Measurements from ENCODE around the gene FAM13B. TPM values are rescaled to one million over a fixed set of nuclear protein-coding genes. Genes with fewer than 3 reads are reported as not detected.

Gene FAM13B
- total and polyA plus RNA-seq, 9 of the 15 experiments (the other 6 are each of a cell fraction or from before 2014, with no cell fraction given): 2.3 to 21.6 (median 14.1) TPM

- ATAC-seq: peak; percentile 80
- peaks cover 8% of the 10 kb centered on the region for H4K20me1 ChIP-seq (replicated peaks; ENCODE audit: control insufficient read depth, insufficient read depth, low read length)
- peak; percentile 67 to 91 (median 72) for DNase-seq (ENCODE audit: extremely low read depth in 1 of 4, low spot score in 3 of 4)
- H3K27ac ChIP-seq (ENCODE audit: extremely low read depth, low read depth, low read length): no peak overlapping the region
- in situ Hi-C loops (cut with MboI): no loop called here
- no peak overlapping the region for H3K4me3 ChIP-seq
- peak overlapping the region; percentile 32; the same call in 1 of the 2 replicates for H3K4me2 ChIP-seq (ENCODE audit: insufficient read depth, low read length)
- H3K27me3 ChIP-seq (ENCODE audit: control insufficient read depth in 2 of 2, insufficient read depth in 2 of 2, low read length in 2 of 2): no peaks in the 10 kb centered on the region
- ChIA-PET CTCF (ENCODE audit: low intra/inter-chr PET ratio) (interaction anchor here (0.5 to 4.2 kb wide), 7 partner anchors 29 to 406 kb away, joined by 3 to 35 read pairs (median 3); no protein-coding TSS in a partner anchor), POLR2A (interaction anchor here (0.6 to 1.3 kb wide), 5 partner anchors 11 to 148 kb away, joined by 3 to 4 read pairs (median 3); partner anchors contain the start of gene PKD2L2)
- H3K79me2 ChIP-seq (ENCODE audit: control insufficient read depth, insufficient read depth, low read length): peaks cover 20% of the 10 kb centered on the region
- H3K9me1 ChIP-seq (ENCODE audit: control insufficient read depth, insufficient read depth, low read length): no peaks in the 10 kb centered on the region
- peak overlapping the region; percentile 96 for H2AFZ ChIP-seq (ENCODE audit: low read depth, low read length)
- intact Hi-C loops (cut with micrococcal nuclease): loop anchor here (1.0 to 2.0 kb wide), 3 partner anchors 32 to 257 kb away; no protein-coding TSS in a partner anchor
- peak; percentile 94 for FAIRE-seq
- H3K36me3 ChIP-seq (ENCODE audit: control insufficient read depth, insufficient read depth, low read length): peaks cover 3% of the 10 kb centered on the region; the same call in 2 of the 3 replicates
- WGBS (ENCODE audit: insufficient coverage, low coverage, missing lambda C conversion rate): 24% methylated on average over 11 of the region's 11 CpGs
- peak overlapping the region in 1 of 2 experiments; percentile 11; a peak in 1 of 4 replicates for H3K9ac ChIP-seq (ENCODE audit: insufficient read depth in 1 of 2, low read depth in 2 of 2, low read length in 2 of 2)
- BruUV-seq (replicated peaks): no TSS peak
- H3K9me3 ChIP-seq (replicated peaks; ENCODE audit: control insufficient read depth, insufficient read depth, low read depth, low read length): no peaks in the 10 kb centered on the region; the same call in 1 of the 2 replicates
- H3K4me1 ChIP-seq (replicated peaks in 1 of 2; ENCODE audit: control insufficient read depth in 2 of 2, insufficient read depth in 2 of 2, low read length in 2 of 2): peaks cover 10 to 13% of the 10 kb centered on the region in 2 experiments; a peak in 4 of 5 replicates
- no peak for TF ChIP-seq HCFC1 (IDR thresholded peaks at IDR 0.05; ENCODE audit: low read depth, low read length)
- TF ChIP-seq HMG20B (CRISPR knock-in tag; IDR thresholded peaks at IDR 0.05): peak; percentile 48; the same call in 1 of the 2 replicates
- TF ChIP-seq, protein P1, sequence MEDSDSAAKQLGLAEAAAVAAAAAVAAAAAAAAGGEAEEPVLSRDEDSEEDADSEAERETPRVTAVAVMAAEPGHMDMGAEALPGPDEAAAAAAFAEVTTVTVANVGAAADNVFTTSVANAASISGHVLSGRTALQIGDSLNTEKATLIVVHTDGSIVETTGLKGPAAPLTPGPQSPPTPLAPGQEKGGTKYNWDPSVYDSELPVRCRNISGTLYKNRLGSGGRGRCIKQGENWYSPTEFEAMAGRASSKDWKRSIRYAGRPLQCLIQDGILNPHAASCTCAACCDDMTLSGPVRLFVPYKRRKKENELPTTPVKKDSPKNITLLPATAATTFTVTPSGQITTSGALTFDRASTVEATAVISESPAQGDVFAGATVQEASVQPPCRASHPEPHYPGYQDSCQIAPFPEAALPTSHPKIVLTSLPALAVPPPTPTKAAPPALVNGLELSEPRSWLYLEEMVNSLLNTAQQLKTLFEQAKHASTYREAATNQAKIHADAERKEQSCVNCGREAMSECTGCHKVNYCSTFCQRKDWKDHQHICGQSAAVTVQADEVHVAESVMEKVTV (CRISPR knock-in tag; IDR thresholded peaks at IDR 0.05): peak; percentile 38; the same call in 1 of the 2 replicates
- TF ChIP-seq FOXJ2 (tag; IDR thresholded peaks at IDR 0.05): peak; percentile 45
- TF ChIP-seq MEIS2 (IDR thresholded peaks at IDR 0.05; ENCODE audit: partially characterized antibody): peak; percentile 56
- TF ChIP-seq TRIM24 (IDR thresholded peaks at IDR 0.05): peak in 1 of 2 experiments; percentile 38; a peak in 1 of 4 replicates
- peak; percentile 57; the same call in 1 of the 2 replicates for TF ChIP-seq ATF7 (IDR thresholded peaks at IDR 0.05)
- peak; percentile 58; the same call in 1 of the 2 replicates for TF ChIP-seq SP1 (CRISPR knock-in tag; IDR thresholded peaks at IDR 0.05)
- no peak for TF ChIP-seq ZNF121 (CRISPR knock-in tag; conservative IDR thresholded peaks at IDR 0.05)
- TF ChIP-seq, protein P2, sequence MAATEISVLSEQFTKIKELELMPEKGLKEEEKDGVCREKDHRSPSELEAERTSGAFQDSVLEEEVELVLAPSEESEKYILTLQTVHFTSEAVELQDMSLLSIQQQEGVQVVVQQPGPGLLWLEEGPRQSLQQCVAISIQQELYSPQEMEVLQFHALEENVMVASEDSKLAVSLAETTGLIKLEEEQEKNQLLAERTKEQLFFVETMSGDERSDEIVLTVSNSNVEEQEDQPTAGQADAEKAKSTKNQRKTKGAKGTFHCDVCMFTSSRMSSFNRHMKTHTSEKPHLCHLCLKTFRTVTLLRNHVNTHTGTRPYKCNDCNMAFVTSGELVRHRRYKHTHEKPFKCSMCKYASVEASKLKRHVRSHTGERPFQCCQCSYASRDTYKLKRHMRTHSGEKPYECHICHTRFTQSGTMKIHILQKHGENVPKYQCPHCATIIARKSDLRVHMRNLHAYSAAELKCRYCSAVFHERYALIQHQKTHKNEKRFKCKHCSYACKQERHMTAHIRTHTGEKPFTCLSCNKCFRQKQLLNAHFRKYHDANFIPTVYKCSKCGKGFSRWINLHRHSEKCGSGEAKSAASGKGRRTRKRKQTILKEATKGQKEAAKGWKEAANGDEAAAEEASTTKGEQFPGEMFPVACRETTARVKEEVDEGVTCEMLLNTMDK (IDR thresholded peaks at IDR 0.05; ENCODE audit: borderline replicate concordance, insufficient read depth, low read depth, low read length, poor library complexity, severe bottlenecking): peak; percentile 80
- peak; percentile 45; the same call in 1 of the 2 replicates for TF ChIP-seq EP300 (IDR thresholded peaks at IDR 0.05; ENCODE audit: low read length)
- TF ChIP-seq TBL1XR1 (IDR thresholded peaks at IDR 0.05; ENCODE audit: low read length in 2 of 2): 0 out of 4 replicates have a peak, but pooled peaks of 1 of the 2 experiments have one; percentile 32
- TF ChIP-seq HDAC2 (IDR thresholded peaks at IDR 0.05): 0 out of 2 replicates have a peak, but pooled peaks have one; percentile 34
Observed at GRCh38 chr5:138035605-138036537, 3.0 kb upstream of the FAM13B start.
